Caki2 (cell line): ENCODE data around the gene NOL4L. TPM values are rescaled to one million over a fixed set of nuclear protein-coding genes. Genes with fewer than 3 reads are reported as not detected.

Source experiments
- DNase-seq: peaks from one replicate; pipeline ENCODE4 v3.0.0-alpha.2; 2015; ENCODE audit warnings: low read depth
- in situ Hi-C: cut with HindIII; loops from 2 replicates; pipeline ENCODE4 v1.10.0; 2016; ENCODE audit warnings: low sequenced_read_pairs, low pct_unique_long_range_greater_than_20kb, mixed read lengths
- total RNA-seq: library from RNA; depleted of rRNA; stranded (reverse); fragments of >200 nt; shearing (Covaris generic); gene quantifications from 2 replicates; pipeline ENCODE4 v1.2.3, GENCODE V29; 2014; ENCODE audit warnings: low replicate concordance

NOL4L gene
- total RNA-seq, 1 experiment from 2014 or later = 11.6 TPM

DNA sequence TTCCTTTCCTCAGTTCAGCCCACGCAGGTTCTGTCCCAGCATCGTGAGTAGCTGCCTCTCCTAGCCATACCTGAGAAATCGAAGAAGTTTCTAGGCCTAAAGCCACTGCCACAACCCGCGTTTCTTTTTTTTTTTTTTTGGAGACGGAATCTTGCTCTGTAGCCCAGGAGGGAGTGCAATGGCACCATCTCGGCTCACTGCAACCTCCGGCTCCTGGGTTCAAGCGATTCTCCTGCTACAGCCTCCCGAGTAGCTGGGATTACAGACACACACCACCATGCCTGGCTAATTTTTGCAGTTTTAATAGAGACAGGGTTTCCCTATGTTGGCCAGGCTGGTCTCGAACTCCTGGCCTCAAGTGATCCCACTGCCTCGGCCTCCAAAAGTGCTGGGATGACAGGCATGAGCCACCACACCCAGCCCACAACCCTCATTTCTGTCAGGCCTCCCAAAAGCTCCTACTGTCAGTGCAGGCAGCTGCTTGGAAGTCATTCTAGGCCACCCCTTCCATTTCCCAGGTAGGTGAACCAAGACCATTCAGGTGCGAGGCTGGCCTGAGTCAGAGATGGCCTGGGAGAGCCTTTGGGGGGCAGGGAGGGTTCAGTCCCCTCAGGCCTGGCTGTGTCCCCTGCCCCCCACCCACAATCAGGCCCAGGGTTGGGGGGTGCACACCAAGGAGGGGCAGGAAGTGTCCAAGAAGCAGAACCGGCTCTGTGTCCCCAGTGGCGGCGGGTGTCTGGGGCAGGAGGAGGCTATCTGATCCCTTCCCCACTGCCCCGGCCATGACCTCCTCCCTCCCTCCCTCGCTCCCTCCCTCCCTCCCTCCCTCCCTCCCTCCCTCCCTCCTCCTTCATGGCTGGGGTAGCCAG is 47.2 kb downstream of the NOL4L start:
- DNase-seq = no peak
- in situ Hi-C loops = no loop called here

- DNase-seq = no peak
- in situ Hi-C loops = no loop called here
Observed at GRCh38 chr20:32536851-32537656, 48.1 kb downstream of the NOL4L start.

- in situ Hi-C loops = no loop called here
- DNase-seq = peak; percentile 56
Observed at GRCh38 chr20:32535953-32536823, 48.9 kb downstream of the NOL4L start.

DNA sequence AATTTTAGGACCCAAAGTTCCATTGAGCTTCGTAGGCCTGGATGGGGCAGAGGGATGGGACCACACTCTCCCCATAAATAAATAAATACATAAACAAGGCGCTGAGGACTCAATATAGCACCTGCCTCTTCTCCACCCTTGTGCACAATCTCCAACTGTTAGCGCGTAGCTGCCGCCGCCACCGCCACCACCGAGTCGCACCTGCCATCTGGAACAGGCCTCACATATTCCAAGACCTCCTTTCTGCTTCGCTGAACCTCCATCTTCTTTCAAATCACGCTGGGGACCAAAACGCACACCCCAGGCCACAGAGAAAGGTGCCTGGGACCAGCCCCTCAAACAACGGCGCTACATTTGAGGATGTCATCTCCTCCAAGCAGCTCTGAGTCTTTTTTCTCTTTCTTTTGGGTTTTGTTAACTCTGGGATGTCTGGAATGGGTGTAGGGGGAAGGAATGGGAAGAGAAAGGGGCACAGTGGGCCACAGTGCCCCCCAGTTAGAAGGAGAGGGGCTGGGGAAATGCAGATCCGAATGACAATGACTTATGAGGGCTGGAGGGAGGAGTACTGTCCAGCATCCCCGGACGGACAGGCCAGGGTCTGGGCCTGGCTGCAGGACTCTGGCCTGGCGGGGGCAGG is 49.7 kb downstream of the NOL4L start:
- DNase-seq = no peak
- in situ Hi-C loops = no loop called here

DNA sequence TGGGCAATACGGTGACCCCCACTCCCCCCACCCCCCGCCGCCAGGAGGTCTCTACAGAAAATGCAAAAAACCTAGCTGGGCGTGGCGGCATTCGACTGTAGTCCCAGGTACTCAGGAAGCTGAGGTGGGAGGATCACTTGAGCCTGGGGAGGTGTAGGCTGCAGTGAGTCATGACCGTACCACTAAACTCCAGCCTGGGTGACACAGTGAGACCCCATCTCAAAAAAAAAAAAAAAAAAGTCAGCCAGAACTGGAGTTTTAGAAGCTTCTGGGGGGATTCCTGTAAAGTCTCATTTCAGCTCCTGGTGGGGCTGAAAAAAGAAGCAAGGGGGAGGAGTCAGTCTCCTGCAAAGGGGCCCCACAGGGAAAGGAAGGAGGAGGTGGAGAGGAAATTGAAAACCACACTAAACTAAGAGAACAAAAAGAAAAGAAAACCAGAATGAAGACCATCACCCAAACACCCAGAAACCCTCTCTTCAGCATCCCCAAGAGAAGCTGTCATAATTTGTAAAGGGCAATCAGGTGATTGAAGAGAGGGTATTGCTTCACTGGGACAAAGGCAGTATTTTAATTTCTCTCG is 50.4 kb downstream of the NOL4L start:
- in situ Hi-C loops = no loop called here
- DNase-seq = no peak

DNA sequence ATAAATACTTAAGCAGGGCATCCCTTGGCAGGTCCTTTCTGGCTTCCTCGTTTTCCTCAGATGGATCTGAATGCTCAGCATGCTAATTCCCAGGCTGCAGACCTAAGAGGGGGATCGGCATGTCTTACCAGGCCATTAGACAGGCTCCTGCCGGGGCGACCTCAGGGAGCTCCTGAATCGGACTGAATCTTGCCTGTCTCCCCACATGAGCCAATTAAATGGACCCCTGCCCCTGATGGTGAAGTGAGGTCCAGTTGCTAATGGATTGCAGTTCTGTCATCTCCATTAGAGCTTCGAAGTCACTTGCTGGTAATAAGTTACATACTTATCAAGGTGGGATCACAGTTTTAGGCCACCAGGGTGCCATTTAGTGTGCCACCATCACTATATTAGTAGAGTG is 51.4 kb downstream of the NOL4L start:
- DNase-seq = no peak
- in situ Hi-C loops = no loop called here

DNA sequence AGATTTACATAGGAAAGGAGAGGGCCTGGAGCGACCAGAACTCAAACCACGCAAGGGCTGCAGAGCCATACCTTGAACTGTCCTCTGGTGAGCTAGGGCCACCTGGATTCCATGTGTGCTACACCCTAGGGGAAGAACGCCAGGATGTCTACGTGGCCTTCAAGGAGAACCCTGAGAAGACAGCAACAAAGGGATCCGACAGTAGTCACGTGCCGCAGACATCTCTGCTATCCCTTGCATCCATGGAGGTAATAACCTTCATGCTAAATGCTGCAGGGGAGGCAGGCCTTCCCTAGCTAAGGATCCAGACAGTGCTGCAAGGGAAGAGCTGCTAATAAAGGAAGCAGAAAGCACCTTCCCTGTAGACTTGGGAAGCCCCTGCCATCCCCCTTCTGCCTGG is 52.9 kb downstream of the NOL4L start:
- DNase-seq = no peak
- in situ Hi-C loops = no loop called here

DNA sequence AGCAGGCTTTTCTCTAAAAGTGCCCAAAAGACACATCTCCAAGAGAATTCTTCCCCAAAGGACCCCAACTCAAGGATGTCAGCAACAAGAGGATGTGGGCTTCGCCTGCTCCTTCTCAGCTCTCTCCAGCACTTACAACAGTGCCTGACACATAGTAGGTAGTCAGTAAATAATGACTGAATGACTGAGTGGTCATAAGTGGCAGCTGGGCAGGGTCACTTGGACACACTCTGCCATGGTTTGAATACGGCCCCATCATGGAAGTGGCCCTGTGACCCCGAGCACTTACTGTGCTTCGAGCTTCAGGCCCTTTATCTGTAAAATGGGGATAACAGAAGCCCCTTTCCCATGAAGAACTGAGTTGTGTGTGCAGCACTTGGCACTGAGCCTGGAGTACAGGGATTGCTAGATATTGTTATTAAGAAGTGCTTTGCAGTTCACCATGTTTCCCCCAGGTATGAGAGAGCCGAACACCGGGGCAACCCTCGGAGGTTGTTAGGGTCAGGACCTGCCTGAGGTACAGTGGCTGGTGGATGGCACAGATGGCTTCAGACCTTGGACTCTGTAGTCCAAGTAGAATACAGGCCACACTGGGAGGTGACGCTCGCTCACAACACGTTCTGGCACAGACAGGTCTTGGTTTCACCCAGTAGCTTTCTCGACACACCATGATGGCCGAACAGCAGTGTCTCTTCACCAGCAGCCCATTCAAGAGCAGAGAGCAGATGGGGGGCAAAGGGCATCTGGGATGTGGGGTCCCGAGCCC is 56.0 kb downstream of the NOL4L start:
- in situ Hi-C loops = no loop called here
- no peak for DNase-seq

DNA sequence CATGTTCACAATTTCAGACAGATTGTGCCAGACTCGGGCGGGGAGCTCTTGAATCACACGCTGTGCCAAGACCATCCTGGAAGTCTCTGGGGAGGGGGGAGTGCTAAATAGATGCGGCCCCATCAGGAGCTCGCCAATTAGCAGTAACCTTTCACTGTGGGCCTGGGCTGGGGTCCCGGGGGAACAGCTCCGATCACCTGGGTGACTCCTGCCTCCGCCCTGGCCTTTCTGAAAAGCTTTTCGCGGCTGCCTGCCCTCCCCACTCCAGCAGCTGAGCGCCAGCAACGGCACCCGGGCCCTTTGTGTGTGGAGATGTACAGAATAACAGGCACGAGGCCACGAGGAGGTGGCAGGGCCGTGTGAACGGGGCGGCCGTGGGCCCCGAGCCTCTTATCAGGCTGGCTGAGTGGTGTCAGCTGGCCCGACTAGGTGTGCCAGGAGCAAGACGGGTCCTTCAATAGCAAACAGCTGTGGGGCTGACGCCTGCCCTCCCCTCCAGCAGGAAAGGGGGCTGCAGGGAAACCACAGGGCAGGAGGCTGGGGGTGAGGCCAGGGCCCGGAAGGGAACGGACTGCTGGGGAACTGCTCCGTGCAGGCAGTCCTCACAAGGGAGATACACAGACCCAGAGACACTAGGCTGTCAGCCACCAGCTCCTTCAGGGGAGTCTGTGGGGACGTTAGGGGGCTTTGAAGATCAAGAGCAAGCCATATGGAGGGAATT is 56.8 kb downstream of the NOL4L start:
- DNase-seq = no peak
- in situ Hi-C loops = no loop called here

- no peak for DNase-seq
- in situ Hi-C loops = no loop called here
Observed at GRCh38 chr20:32527447-32528055, 57.6 kb downstream of the NOL4L start.

- in situ Hi-C loops = no loop called here
- DNase-seq = no peak
Observed at GRCh38 chr20:32527052-32527446, 58.1 kb downstream of the NOL4L start.

DNA sequence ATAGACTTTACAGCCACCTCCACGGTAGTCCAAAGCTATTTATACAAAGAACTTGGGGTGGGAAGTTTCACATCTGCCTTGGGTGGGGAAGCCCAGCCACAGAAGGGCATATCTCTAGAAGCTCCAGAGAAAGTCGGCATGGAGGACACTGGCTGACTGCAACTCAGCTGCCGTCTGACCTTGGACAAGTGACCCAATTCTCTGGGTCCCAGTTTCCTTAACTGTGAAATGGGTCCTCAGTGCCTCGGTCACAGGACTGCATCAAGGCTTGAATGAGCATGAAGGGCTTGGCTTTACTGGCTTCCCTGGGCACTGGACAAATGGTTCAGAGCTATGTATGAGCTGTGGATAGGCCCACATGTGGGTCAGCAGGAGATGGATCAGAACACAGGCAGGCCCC is 58.6 kb downstream of the NOL4L start:
- DNase-seq = no peak
- in situ Hi-C loops = no loop called here

- in situ Hi-C loops = no loop called here
- no peak for DNase-seq
Observed at GRCh38 chr20:32526125-32526524, 59.0 kb downstream of the NOL4L start.

DNA sequence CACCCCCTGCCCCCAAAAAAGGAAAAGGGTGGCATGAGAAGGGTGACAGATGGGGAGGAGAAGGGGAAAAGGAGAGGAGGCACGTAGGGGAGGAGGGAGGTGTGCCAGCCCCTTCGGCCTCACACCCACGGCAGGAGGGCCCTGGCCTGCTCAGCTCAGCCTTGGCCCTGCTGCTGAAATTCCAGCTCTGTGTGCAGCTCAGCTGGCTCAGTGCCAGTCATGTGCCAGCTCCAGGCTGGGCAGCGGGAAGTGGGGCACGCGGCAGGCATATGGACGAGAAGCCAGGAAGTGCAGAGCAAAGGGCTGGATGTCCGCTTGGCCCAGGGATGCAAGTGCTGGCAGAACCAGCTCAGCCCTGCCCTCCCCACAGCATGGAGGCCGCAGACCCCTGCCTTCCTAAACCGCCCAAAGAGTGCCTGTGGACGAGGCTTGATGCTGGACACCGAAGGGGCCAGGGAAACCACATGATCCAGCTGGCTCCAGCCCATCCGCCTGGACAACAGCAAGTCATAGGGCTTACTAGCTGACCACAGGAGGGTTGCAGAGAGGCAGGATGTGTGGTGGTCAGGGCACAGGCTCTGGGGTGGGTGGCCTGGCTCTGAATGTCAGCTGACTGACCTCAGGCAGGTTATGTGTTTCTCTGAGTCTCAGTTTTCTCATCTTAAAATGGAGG is 60.2 kb downstream of the NOL4L start:
- DNase-seq = no peak
- in situ Hi-C loops = no loop called here

- DNase-seq = no peak
- in situ Hi-C loops = no loop called here
Observed at GRCh38 chr20:32523613-32524213, 61.4 kb downstream of the NOL4L start.
